ENCODE results near the gene RIMKLB.

The RIMKLB gene

DNA sequence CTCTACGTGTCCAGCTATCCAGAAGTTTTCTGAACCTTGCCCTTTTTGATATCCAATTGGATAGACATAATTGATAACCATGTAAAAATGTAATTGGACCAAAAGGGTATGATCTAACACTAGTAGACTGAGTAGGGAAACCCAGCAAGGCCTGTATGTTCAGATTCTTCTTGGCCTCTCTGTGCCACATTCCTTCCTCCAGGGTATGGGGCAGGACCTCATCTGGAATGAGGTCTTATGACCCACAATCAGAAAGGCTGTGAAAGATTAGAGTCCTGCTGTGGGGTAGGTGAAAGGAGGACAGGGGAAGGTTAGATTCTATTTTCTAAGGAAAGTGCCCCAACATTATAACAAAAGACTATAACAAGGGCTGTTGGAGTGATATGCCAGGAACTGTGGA, 73.3 kb downstream of the RIMKLB start:
- no peak for TF ChIP-seq FOXP2 (optimal IDR thresholded peaks at IDR 0.05; ENCODE audit: borderline replicate concordance, extremely low read depth, extremely low read length, insufficient read depth)
- TF ChIP-seq SIN3A (IDR thresholded peaks at IDR 0.05; ENCODE audit: borderline replicate concordance, insufficient read depth, low read length): no peak
- TF ChIP-seq, protein P1, sequence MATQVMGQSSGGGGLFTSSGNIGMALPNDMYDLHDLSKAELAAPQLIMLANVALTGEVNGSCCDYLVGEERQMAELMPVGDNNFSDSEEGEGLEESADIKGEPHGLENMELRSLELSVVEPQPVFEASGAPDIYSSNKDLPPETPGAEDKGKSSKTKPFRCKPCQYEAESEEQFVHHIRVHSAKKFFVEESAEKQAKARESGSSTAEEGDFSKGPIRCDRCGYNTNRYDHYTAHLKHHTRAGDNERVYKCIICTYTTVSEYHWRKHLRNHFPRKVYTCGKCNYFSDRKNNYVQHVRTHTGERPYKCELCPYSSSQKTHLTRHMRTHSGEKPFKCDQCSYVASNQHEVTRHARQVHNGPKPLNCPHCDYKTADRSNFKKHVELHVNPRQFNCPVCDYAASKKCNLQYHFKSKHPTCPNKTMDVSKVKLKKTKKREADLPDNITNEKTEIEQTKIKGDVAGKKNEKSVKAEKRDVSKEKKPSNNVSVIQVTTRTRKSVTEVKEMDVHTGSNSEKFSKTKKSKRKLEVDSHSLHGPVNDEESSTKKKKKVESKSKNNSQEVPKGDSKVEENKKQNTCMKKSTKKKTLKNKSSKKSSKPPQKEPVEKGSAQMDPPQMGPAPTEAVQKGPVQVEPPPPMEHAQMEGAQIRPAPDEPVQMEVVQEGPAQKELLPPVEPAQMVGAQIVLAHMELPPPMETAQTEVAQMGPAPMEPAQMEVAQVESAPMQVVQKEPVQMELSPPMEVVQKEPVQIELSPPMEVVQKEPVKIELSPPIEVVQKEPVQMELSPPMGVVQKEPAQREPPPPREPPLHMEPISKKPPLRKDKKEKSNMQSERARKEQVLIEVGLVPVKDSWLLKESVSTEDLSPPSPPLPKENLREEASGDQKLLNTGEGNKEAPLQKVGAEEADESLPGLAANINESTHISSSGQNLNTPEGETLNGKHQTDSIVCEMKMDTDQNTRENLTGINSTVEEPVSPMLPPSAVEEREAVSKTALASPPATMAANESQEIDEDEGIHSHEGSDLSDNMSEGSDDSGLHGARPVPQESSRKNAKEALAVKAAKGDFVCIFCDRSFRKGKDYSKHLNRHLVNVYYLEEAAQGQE (IDR thresholded peaks at IDR 0.05; ENCODE audit: insufficient read depth in 1 of 2, low read depth in 2 of 2, low read length in 2 of 2): no peak
- TF ChIP-seq POLR2AphosphoS5 (IDR thresholded peaks at IDR 0.05; ENCODE audit: low read depth, low read length): no peak
- no peak for TF ChIP-seq TAF1 (IDR thresholded peaks at IDR 0.05; ENCODE audit: borderline replicate concordance, insufficient read depth, low read length)

GRCh38 chr12:8773461-8773860, 75.7 kb downstream of the RIMKLB start:
- TF ChIP-seq FOXP2 (optimal IDR thresholded peaks at IDR 0.05; ENCODE audit: borderline replicate concordance, extremely low read depth, extremely low read length, insufficient read depth) (no peak), POLR2AphosphoS5 (IDR thresholded peaks at IDR 0.05; ENCODE audit: low read depth, low read length) (no peak), TAF1 (IDR thresholded peaks at IDR 0.05; ENCODE audit: borderline replicate concordance, insufficient read depth, low read length) (no peak)
- TF ChIP-seq, protein P1 (IDR thresholded peaks at IDR 0.05; ENCODE audit: insufficient read depth in 1 of 2, low read depth in 2 of 2, low read length in 2 of 2): no peak

DNA sequence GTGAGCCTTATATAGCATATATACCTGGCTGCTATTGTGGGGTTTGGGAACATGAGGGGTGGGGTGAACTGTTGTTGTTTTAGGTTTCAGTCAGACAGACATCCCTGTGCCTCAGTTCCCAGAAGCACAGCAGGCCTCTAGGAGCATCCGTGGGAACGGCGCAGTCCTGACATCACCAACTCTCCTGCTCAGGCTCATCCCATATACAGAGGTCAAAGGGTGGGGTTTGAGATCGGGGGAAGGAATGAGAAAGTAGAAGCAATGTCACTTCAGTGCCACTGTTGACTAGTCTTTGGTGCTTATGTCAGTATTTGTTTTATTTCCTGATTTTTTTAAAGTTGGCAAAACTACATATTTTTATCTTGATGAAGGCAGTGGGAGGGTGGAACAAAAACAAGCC, 81.5 kb downstream of the RIMKLB start:
- TF ChIP-seq TAF1 (IDR thresholded peaks at IDR 0.05; ENCODE audit: borderline replicate concordance, insufficient read depth, low read length): no peak
- TF ChIP-seq POLR2AphosphoS5 (IDR thresholded peaks at IDR 0.05; ENCODE audit: low read depth, low read length): no peak
- TF ChIP-seq FOXP2 (optimal IDR thresholded peaks at IDR 0.05; ENCODE audit: borderline replicate concordance, extremely low read depth, extremely low read length, insufficient read depth): no peak
- TF ChIP-seq SIN3A (IDR thresholded peaks at IDR 0.05; ENCODE audit: borderline replicate concordance, insufficient read depth, low read length): no peak
- TF ChIP-seq, protein P1 (IDR thresholded peaks at IDR 0.05; ENCODE audit: insufficient read depth in 1 of 2, low read depth in 2 of 2, low read length in 2 of 2): no peak

- TF ChIP-seq, protein P1 (IDR thresholded peaks at IDR 0.05; ENCODE audit: insufficient read depth in 1 of 2, low read depth in 2 of 2, low read length in 2 of 2): no peak
- no peak for TF ChIP-seq SIN3A (IDR thresholded peaks at IDR 0.05; ENCODE audit: borderline replicate concordance, insufficient read depth, low read length)
- no peak for TF ChIP-seq FOXP2 (optimal IDR thresholded peaks at IDR 0.05; ENCODE audit: borderline replicate concordance, extremely low read depth, extremely low read length, insufficient read depth)
- no peak for TF ChIP-seq POLR2AphosphoS5 (IDR thresholded peaks at IDR 0.05; ENCODE audit: low read depth, low read length)
- no peak for TF ChIP-seq TAF1 (IDR thresholded peaks at IDR 0.05; ENCODE audit: borderline replicate concordance, insufficient read depth, low read length)
Observed at GRCh38 chr12:8779862-8780261, 82.1 kb downstream of the RIMKLB start.

GRCh38 chr12:8780389-8780788, 82.6 kb downstream of the RIMKLB start:
- TF ChIP-seq POLR2AphosphoS5 (IDR thresholded peaks at IDR 0.05; ENCODE audit: low read depth, low read length) (no peak), SIN3A (IDR thresholded peaks at IDR 0.05; ENCODE audit: borderline replicate concordance, insufficient read depth, low read length) (no peak), TAF1 (IDR thresholded peaks at IDR 0.05; ENCODE audit: borderline replicate concordance, insufficient read depth, low read length) (no peak), FOXP2 (optimal IDR thresholded peaks at IDR 0.05; ENCODE audit: borderline replicate concordance, extremely low read depth, extremely low read length, insufficient read depth) (no peak)
- TF ChIP-seq, protein P1 (IDR thresholded peaks at IDR 0.05; ENCODE audit: insufficient read depth in 1 of 2, low read depth in 2 of 2, low read length in 2 of 2): no peak

All from PFSK-1 (cell line).